ENCODE data around the gene TIPARP.

The TIPARP gene

GRCh38 chr3:156654834-156655233 lies 19.6 kb upstream of the TIPARP start:
- no peak overlapping the region for H3K27ac ChIP-seq
- TF ChIP-seq ZFX (IDR thresholded peaks at IDR 0.05; ENCODE audit: borderline replicate concordance) (no peak), CTCF (IDR thresholded peaks at IDR 0.05) (no peak)

DNA sequence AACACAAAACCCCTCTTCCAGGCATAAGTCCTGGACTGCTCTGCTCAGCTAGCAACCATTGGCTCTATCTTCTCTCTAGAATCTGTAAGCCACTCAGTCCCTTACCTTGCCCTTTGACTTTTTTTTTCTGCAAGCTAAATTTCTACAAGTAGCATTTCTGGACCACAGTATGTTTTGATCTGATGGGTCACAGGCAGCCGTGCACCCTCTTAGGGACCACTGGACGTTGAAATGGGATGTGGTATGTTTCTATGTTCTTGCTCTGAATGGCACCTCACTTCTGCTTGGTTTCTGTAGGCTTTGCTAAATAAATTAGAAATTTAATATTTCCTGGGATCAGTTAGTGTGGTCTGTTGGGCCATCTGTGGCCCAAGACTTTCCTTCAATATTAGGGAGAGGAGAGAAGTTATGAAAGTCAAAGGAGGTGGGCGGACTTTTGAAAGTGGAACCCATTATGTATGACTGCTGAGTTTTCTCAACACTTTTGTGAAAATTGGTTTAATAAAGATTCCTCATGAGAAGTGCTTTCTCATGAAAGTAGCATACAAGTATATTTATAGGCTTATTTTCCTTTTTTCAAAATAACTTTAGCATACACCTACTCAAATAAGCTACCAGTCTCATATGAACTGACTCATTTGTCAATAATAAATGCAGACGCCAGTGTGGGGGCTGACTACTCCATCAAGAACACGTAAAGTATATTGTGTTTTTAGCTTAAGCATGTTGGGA lies 18.4 kb upstream of the TIPARP start:
- TF ChIP-seq ZFX (IDR thresholded peaks at IDR 0.05; ENCODE audit: borderline replicate concordance) = no peak
- no peak for TF ChIP-seq CTCF (IDR thresholded peaks at IDR 0.05)
- H3K27ac ChIP-seq = no peak overlapping the region

- TF ChIP-seq ZFX (IDR thresholded peaks at IDR 0.05; ENCODE audit: borderline replicate concordance) (no peak), CTCF (IDR thresholded peaks at IDR 0.05) (no peak)
- H3K27ac ChIP-seq = no peak overlapping the region
These were observed 16.9 kb upstream of the TIPARP start for GRCh38 chr3:156657440-156657839.

GRCh38 chr3:156657862-156658731 lies 16.3 kb upstream of the TIPARP start:
- H3K27ac ChIP-seq = no peak overlapping the region
- TF ChIP-seq CTCF (IDR thresholded peaks at IDR 0.05) (no peak), ZFX (IDR thresholded peaks at IDR 0.05; ENCODE audit: borderline replicate concordance) (no peak)

DNA sequence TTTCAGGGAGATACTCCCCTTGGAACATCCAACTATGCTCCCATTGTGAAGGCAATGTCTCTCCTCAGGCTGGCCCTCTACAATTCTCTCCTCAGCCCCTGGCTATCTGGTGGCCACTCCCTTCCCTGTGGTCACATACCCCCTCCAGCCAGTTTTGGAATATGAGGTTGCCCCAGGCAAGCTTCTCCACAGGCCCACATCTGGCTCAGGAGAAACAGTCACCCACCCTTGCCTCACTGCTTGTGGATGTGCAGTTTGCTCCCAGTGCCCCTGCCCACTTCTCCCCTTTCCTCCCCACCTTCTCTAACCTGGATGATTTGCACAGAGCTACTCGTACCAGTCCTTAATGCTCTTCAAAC lies 15.7 kb upstream of the TIPARP start:
- TF ChIP-seq ZFX (IDR thresholded peaks at IDR 0.05; ENCODE audit: borderline replicate concordance) = no peak
- no peak for TF ChIP-seq CTCF (IDR thresholded peaks at IDR 0.05)

GRCh38 chr3:156659260-156659659 lies 15.1 kb upstream of the TIPARP start:
- TF ChIP-seq CTCF (IDR thresholded peaks at IDR 0.05) (no peak), ZFX (IDR thresholded peaks at IDR 0.05; ENCODE audit: borderline replicate concordance) (no peak)
- no peak overlapping the region for H3K27ac ChIP-seq

More for the DNA sequence above, 15.7 kb upstream of the TIPARP start:
- H3K27ac ChIP-seq = no peak overlapping the region

DNA sequence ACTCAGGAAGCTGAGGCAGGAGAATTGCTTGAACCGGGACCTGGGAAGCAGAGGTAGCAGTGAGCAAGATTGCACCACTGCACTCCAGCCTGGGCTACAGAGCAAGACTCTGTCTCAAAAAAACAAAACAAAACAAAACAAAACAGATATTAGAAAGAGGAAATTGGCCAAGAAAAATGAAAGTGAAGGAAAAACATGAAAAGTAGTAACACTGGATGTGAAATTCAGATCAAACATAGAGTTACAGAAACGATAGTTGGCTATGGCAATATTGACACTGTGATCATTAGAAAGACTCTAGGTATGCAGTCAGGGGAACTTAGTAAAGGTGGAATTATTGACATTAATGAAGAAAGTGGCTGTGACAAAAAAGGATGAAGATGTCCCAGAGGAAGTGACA lies 13.2 kb upstream of the TIPARP start:
- TF ChIP-seq CTCF (IDR thresholded peaks at IDR 0.05) (no peak), ZFX (IDR thresholded peaks at IDR 0.05; ENCODE audit: borderline replicate concordance) (no peak)
- H3K27ac ChIP-seq = no peak overlapping the region
